ENCODE results near the gene CIAO1. TPM values are rescaled to one million over a fixed set of nuclear protein-coding genes. Genes with fewer than 3 reads are reported as not detected.

The CIAO1 gene
- total RNA-seq, 4 donors from 2014 or later: 83.2 to 141 (median 122) TPM

DNA sequence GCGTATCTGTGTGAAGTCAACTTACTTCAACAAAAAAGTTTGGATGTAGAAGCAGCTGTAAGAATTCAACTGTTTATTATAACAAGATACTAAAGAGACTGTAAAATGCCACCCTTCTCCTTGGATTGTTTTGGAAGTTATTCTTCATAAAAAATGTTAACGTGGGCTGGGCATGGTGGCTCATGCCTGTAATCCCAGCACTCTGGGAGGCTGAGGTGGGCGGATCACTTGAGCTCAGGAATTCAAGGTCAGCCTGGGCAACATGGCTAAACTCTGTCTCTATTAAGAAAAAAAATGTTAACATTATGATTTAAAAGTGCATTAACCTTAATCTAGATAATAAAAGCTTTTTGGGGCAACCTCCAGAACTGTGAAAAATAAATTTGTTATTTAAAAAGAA is 7.7 kb downstream of the CIAO1 start:
- TF ChIP-seq, protein P1, sequence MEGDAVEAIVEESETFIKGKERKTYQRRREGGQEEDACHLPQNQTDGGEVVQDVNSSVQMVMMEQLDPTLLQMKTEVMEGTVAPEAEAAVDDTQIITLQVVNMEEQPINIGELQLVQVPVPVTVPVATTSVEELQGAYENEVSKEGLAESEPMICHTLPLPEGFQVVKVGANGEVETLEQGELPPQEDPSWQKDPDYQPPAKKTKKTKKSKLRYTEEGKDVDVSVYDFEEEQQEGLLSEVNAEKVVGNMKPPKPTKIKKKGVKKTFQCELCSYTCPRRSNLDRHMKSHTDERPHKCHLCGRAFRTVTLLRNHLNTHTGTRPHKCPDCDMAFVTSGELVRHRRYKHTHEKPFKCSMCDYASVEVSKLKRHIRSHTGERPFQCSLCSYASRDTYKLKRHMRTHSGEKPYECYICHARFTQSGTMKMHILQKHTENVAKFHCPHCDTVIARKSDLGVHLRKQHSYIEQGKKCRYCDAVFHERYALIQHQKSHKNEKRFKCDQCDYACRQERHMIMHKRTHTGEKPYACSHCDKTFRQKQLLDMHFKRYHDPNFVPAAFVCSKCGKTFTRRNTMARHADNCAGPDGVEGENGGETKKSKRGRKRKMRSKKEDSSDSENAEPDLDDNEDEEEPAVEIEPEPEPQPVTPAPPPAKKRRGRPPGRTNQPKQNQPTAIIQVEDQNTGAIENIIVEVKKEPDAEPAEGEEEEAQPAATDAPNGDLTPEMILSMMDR (IDR thresholded peaks at IDR 0.05; ENCODE audit: low read depth): no peak

DNA sequence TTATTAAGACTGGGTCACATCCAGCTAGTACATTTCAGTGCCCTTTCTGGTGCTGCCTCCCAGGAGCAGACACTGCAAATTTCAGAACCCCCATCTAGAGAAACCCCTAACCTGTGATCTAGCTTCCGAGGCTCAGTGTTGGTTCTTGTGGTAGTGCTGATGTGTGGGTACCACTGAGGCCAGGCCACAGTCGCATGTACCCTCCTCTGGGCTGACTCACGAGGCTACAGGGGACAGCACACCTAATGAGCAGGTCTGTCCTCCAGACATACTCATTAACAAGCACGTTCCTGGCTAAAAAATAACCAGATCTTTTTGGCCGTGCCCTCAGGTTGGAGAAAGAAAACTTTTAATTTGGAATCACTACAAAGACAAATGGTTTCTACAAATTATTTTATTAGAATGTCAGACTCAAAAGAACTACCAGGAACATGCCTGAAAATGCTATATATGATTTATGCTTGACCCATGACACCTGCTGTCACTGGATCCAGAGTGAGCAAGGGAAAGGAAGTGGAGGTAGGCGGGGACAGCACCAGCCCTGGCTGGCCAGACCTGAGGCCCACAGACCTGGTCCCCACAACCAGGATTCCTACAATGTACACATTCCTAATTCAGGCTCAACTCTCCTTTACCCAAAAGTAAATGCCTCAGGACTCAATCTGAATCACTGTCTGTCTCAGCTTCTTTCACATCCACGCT is 8.5 kb downstream of the CIAO1 start:
- TF ChIP-seq, protein P1 (IDR thresholded peaks at IDR 0.05; ENCODE audit: low read depth): no peak

DNA sequence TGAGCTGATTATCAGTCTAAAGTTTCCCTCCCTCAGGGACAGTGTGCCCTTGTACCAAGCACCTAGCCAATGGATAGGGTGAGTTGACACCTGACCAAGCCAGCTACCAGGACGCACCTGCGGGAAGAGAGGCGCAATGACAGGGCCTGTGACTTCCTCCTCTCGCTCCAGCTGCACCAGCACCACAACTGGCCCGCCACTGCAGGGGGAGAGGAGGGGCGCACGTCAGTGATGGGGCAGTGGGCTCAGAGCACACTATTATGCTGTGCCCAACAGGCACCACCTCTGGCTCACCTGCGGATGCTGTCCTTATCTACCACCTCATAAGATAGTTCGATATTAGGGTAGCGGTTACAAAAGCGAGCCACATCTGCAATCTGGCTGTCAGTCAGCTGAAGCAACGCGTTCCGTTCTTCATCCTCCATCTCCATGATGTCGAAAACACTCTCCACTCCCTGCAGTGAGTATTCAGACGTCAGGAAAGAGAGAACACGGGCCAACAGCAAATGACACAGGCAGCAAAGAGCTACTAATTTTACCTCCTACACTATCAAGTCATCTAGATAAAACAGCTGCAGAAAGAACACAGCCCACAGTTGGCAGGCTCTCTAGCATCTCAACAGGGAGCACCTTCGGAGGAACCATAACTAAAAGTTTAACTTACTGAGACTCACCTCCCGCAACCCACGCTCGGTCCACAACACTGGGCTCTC is 10.9 kb downstream of the CIAO1 start:
- TF ChIP-seq, protein P1 (IDR thresholded peaks at IDR 0.05; ENCODE audit: low read depth): no peak

DNA sequence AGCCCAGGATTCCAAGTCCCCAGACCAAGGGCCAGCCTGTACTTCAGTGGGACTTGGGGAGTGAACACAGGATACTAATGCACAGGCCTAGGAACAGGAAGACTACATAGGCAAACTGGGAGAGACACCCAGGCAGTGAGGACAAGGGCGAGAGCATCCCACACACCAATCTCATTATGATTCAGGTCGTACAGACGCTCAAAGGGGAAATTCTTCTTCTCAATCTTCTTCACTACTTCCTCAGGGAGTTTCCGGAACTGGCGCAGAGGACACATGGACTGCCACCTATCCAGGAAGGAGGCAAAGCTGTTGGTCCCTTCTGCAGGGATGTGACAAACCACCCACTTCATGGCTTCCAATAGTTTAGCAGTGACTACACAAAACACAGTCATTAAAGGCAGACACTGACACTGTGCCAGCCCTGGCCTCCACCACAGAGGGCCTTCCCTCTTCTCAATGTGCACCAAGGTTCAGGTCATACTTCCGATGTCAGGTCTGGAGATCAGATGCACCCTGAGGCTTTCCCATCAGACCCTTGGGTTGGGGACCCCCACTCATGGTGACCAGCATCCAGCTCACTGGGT is 21.3 kb downstream of the CIAO1 start:
- TF ChIP-seq, protein P1 (IDR thresholded peaks at IDR 0.05; ENCODE audit: low read depth): no peak

DNA sequence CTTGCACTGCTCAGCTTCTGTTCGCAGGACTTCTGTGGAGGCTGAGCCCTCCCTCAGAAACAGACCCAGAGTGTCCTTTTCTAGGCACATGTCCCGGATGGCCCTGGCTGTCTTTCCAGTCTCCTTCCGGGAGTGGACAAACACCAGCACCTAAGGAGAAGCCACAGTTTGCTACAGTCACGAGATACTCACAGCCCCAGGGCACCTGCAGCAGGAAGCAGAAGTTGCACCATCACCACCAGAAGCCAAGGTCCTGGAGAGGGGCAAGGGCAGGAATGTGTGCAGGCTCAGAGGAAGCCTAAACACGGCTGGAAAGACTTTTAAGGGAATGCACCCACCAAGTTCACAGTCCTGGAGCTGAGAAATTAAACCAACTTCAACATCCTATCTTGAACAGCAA is 25.7 kb downstream of the CIAO1 start:
- TF ChIP-seq, protein P1 (IDR thresholded peaks at IDR 0.05; ENCODE audit: low read depth): no peak

DNA sequence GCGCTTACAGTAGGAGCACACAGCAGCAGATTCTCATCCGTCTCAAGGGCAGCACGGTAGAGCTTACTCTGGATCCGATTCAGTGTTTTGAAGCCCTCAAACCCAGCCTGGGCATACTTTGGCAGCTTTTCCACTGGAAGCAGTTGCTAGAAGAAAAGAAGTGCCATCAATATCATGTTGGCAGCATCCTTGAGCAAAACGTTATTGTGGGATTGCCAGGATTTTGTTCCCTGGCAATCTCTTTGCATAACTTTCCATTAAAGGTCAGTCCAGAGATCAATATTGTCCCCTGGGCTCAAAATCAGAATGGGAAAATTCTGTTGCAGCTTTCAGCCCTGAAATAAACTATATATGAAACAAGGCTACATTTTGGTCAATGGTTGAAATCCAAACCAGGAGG is 30.9 kb downstream of the CIAO1 start:
- TF ChIP-seq, protein P1 (IDR thresholded peaks at IDR 0.05; ENCODE audit: low read depth): no peak

DNA sequence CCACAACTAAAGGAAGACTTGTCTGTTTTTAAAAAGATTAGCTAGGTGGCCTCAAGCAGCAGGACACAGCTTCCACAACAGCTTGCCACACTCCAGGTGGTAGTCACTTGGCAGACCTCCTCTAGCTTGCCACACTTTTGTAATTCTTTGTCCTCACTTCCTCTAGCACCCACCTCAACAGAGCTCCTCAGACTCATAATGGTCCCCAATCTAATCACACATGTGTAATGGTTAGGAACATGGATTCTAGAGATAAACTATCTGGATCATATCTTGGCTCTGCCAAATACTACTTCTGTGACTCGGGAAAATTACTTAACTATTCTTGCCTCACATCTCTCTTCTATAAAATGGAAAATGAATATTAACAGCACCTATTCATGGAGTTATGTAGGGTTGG is 35.8 kb downstream of the CIAO1 start:
- TF ChIP-seq, protein P1 (IDR thresholded peaks at IDR 0.05; ENCODE audit: low read depth): no peak
